HG03039 (cell line): Measurements from ENCODE around the gene MRM2.

Experiments
- ATAC-seq: cut with Tn5 transposase; IDR thresholded peaks from one replicate; pipeline ENCODE4 v1.9.1; 2021; ENCODE audit warnings: mild to moderate bottlenecking, moderate library complexity; ENCODE audit not compliant: unreplicated experiment

The MRM2 gene

GRCh38 chr7:2225336-2225735, 16.7 kb downstream of the MRM2 start:
- no peak for ATAC-seq

- no peak for ATAC-seq
Observed at GRCh38 chr7:2224934-2225333, 17.1 kb downstream of the MRM2 start.

GRCh38 chr7:2224491-2224928, 17.5 kb downstream of the MRM2 start:
- no peak for ATAC-seq

- no peak for ATAC-seq
Observed at GRCh38 chr7:2223321-2223720, 18.7 kb downstream of the MRM2 start.

DNA sequence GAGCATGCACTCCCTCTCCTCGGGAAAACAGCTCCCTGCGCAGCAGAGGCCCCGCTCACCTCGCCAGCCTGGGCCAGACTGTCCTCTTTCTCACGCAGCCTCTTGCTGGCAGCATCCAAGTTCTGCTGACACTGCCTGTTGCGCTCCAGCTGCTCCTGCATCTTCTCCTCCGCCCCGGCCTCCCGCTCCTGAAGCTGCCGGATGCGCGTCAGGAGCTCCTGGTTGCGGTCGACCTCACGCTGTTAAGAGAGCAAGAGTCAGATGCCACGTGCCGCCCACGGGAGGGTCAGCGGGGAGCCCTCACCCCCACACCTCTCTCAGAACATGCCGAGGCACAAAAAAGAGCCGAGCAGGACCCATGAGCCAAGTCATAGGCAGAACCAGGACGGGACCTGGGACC, 19.5 kb downstream of the MRM2 start:
- ATAC-seq: no peak

DNA sequence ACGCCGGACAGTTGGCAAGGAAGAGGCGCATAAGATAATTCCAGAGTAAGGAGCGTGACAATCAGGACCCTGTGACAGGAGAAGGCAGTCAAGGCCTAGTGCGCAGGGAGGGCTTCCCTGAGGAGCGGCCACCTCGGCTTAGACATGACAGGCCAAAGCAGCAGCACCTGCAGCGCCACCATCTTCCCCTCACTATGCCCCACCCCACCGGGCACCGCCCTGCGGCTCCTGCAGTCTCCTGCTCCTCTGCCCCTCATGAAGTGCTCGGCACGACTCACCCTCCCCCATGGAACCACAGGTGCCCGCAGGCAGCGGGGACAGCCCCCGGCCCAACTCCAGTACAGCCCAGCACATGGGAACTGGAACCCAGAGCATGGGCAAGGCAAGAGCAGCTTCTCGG, 21.1 kb downstream of the MRM2 start:
- ATAC-seq: no peak

DNA sequence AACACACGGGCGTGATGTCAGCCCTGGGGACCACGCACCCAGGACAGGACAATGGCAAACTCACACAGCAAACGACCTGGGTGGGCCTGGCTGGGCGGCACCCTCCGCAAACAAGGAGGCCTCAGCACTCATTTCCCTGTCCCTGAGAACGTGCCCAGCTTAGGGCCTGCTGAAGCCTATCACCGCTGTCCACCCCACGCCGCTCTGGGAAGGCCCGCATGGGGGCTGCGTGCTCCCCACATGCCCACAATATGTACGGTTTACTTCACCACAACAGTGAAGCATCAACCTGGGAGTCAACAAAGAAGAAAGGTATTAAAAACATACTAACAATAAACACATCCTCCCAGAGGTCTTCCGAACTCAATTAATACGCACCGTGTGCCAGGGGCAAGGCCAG, 21.5 kb downstream of the MRM2 start:
- ATAC-seq: no peak

DNA sequence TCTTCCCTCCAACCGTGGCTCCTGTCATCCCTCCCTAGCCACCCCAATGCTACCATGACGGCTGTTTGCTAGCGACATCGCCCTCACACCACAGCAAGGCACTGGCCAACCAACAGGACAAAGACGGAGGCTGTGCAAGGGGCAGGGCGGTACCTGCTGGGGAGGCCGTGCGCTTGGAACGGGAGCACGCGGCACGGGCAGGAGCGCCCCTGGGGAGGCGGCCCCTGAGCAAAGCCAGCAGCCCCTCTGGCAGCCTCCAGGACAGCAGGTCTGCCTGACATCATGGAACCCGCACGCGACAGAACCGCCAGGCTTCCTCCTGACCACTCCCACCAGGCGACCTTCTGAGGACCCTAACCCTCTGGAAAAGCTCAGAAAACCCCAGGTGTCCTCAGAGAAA, 22.0 kb downstream of the MRM2 start:
- ATAC-seq: no peak

DNA sequence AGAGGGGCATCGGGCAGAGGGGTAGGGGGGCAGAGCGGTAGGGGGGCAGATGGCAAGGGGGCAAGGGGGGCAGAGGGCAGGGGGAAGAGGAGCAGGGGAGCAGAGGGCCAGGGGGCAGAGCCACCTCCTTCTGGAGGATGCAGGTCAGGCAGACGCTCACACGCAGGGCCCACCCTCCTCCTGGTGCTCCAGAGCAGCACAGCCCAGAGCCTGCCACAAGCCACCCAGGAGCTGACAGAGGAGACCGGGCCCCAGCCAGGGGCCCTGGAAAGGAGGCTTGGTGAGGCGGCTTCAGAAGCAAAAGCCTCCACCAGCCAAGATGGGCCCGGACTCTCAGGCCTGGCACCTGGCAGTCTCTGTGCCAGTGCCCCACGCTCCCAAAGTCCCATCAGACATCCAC, 22.4 kb downstream of the MRM2 start:
- no peak for ATAC-seq

DNA sequence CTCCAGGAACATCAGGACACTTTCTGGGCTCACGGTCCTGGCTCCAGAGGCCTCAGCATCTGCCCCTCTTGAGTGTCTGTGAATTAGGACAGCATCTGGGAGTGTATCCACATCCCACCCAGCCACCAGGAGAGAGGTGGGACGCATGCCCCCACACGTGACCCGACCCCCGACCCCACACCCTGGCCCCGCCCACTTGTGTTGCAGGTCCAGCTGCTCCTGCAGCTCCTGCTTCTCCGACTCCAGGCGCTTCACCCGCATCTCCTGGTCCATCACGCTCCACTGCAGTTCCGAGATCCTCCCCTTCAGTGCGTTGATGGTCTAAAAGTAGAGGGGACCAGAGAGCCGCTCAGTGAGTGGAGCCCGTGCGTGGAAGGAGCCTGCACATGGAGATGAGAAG, 22.9 kb downstream of the MRM2 start:
- ATAC-seq: no peak

DNA sequence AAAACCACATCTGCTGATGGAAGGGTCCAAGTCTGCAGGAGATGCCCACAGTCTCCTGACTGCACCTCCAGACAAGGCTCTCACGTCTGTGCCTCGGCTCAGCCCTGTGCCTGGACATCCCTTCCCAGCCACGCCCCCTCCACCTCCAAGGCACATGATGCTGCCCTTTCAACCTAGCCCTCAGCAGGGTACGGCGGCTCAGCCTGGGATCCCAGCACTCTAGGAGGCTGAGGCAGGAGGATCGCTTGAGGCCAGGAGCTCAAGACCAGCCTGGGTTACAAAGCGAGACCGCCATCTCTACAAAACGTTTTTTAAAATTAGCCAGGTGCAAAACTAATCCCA, 23.6 kb downstream of the MRM2 start:
- ATAC-seq: no peak

GRCh38 chr7:2217716-2218443, 24.1 kb downstream of the MRM2 start:
- ATAC-seq: no peak

- ATAC-seq: no peak
Observed at GRCh38 chr7:2217206-2217605, 24.8 kb downstream of the MRM2 start.

DNA sequence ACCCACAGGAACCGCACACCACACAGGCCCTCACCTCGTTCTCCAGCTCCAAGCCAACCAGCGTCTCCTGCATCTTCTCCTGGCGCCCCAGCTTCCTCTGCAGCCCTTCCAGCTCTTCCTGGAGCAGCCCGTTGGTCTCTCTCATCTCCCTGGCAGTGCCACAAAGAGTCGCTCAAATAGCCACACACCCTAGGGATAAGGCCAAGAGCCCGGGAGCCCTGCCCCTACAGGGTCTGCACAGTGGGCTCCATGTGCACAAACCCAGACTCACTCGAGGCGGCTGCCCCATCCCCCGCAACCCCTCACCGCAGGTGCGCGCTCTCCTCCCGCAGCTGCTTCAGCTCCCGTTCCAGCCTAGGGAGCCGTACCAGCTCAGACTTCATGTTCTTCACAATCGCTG, 26.2 kb downstream of the MRM2 start:
- ATAC-seq: no peak

- ATAC-seq: no peak
Observed at GRCh38 chr7:2214636-2215035, 27.4 kb downstream of the MRM2 start.

DNA sequence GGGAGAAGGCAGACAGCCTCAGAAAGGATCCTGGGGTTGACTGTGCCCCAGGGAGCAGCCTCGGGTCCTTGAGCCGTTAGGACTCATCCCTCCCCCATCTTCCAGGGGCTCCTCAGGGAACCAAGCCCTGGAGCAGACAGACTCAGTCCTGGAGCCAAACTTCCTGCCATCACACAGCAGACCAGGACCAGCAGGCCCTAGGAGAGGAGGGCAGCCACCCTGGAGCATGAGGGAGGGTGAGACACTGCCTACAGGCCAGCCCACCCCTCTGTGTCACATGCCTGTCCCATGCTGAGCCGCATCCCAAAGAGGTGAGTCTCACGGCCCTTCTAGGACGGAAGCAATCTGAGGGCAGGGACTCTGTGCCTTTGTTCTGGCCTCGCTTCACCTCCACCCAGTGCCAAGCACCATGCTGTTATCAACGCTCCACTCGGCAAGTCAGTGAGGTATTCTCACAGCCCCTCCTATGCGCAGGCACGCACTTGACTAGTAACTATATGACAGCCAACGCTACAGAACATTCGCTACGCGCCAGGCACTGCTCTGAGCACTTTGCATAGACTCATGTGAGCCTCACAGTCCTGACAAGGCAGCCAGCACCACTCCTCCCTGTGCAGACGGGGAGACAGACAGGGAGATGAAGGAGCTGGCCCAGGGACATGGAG, 28.3 kb downstream of the MRM2 start:
- no peak for ATAC-seq

DNA sequence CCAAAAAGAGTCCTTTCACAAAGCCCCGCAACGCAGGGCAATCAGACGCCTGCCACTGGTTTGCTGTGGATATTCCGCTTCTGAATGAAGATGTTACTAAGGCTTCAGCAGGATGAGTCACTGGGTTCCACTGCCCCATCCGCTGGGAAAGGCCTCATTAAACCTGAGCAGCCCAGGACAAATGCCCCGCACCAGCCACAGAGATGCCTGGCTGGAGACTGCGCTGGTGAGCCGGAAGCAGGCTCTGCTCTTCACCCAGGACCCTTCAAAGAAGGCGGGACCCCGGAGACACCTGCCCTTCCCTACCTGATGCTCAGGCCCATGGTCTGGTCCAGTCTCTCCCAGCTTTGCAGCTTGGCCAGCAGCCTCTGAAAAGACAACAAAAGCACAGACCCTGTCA, 29.1 kb downstream of the MRM2 start:
- no peak for ATAC-seq

DNA sequence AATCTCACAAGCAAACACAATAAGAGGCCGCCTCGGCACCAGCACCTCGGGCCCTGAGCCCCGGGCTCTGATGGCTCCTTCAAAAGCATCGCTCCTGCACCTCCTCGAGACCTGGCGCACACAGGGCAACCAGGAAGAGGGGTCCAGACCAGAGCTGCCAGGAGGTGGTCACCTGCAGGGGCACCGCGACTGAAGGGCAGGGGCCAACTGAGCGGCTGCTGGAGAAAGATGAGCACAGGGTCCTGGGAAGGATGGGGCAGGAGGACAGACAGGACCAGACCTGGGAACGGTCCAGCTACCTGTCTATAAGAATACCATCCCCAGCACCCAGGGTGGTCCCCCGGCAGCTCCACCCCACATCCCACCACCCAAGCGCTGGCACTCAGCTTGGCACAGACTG, 30.1 kb downstream of the MRM2 start:
- ATAC-seq: no peak

DNA sequence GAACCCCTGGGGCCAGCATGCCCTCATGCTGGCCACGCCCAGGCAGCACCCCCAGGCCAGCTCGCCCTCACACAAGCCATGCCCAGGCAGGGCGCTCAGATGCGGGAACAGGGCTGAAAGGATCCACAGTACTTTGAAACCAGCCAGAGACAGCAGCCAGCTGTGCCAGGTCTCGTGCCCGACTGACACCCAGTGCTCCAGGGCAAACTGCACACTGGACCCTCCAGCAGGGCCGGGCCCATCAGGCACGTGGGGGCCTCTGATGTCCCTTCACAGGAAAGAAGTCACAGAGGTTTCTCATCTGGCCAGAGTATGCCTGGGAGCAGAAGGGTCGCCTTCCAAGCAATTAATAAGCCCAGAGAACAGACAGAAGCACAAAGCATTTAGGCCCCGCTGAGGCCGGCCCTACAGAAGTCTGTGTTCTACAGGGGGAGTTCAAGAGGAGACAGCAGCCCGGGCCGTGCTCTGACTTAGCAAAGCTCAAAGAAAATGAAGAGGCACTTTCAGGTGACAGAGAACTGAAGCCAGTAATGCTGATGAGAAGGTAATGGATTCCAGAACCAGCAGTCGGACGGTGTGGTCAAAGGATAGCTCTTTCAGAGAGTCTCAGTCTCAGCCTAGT, 30.6 kb downstream of the MRM2 start:
- ATAC-seq: no peak

DNA sequence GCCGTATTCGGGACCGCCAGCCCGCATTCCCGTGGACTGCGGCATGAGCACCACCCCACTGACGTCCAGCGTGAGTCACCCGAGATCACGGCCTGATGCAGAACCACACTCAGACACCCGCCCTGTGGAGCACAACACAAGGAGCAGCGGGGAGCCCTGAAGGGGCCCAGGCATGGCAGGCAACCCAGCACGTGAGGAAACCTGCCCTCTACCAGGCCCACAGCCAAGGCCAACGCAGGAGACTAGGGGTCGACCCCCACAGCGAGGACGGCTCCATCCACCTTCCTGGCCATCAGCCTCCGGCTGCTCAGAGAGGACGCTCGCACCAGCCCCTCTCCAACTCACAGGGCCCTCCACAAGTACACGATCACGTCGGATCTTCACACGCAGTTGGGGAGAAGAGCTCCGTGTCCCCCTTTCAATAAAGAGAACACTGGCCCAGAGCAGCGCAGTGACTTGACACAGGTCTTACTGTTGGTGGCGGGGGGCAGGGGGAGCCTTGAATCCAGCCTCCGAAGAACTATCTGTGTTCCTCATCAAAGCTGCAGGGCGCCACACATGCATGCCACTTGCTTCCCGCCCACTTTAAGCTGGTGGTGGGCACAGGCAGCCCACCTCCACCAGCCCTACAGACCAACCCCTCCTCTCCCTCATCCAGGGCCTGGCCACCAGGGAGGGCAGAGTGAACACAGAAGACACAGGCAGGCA, 31.3 kb downstream of the MRM2 start:
- no peak for ATAC-seq

DNA sequence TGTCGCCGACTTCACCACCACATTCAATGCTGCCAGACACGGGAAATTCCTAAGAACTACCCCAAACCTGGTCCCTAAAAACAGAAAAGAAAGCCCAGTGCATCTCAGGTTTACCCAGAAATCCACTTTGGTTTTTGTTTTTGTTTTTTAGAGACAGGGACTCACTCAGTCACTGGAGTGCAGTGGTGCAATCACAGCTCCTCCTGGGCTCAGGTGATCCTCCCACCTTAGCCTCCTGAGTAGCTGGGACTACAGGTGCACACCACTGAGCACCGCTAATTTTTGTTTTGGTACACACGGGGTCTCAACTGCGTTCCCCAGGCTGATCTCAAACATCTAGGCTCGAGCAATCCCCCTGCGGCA, 32.1 kb downstream of the MRM2 start:
- no peak for ATAC-seq
